Measurements from ENCODE around the gene EPS8L3. TPM values are rescaled to one million over a fixed set of nuclear protein-coding genes. Genes with fewer than 3 reads are reported as not detected.
A peak's percentile ranks its signal among the peaks of the same experiment; 100 is the strongest.

Gene EPS8L3
- total RNA-seq, 1 experiment from 2014 or later, result 0.96 TPM

DNA sequence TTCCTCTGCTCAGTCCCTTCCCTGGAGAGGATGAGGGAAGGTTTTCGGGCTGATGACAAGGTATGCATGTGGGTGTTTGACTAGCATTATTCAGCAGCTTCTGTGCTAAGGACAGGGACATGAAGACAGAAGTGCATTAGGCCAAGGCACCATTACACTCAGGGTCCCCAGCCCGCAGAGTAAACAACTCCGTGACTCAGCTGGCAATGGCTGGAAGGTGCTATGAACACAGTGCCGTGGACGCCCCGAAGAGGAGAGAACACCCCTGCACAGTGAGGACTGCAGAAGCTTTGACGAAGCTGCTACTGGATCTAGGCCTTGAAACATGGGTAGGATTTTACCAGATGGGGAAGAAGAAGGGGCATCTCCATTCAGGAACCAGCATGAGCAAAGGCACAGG is 13.7 kb upstream of the EPS8L3 start:
- H3K9me3 ChIP-seq (ENCODE audit: control insufficient read depth in 1 of 2, insufficient read depth in 1 of 2, low read depth in 1 of 2, low read length in 2 of 2), result peaks cover 0 to 5% of the 10 kb centered on the region in 2 experiments; a peak in 1 of 4 replicates
- no peak overlapping the region for H3K4me2 ChIP-seq (ENCODE audit: low read length)

More for the DNA sequence above, 13.7 kb upstream of the EPS8L3 start:
- H3K27ac ChIP-seq (ENCODE audit: low read depth, low read length), result no peak overlapping the region
- no peak overlapping the region for H3K4me3 ChIP-seq (replicated peaks in 1 of 2; ENCODE audit: low read depth in 1 of 2, low read length in 2 of 2)
- BruUV-seq (replicated peaks), result no TSS peak
- no peaks in the 10 kb centered on the region for H3K9me2 ChIP-seq (ENCODE audit: insufficient read depth)
- H3K79me2 ChIP-seq (ENCODE audit: insufficient read depth, low read length), result no peaks in the 10 kb centered on the region
- no peaks in the 10 kb centered on the region for H3K36me3 ChIP-seq (ENCODE audit: control insufficient read depth in 1 of 2, insufficient read depth in 2 of 2, low read length in 2 of 2)
- TF ChIP-seq JUND (IDR thresholded peaks at IDR 0.05), result no peak
- no peak for TF ChIP-seq EZH2phosphoT487 (IDR thresholded peaks at IDR 0.05; ENCODE audit: borderline replicate concordance)
- TF ChIP-seq YY1 (IDR thresholded peaks at IDR 0.05; ENCODE audit: extremely low read depth, insufficient replicate concordance, low read depth, low read length), result no peak
- TF ChIP-seq, protein P1, sequence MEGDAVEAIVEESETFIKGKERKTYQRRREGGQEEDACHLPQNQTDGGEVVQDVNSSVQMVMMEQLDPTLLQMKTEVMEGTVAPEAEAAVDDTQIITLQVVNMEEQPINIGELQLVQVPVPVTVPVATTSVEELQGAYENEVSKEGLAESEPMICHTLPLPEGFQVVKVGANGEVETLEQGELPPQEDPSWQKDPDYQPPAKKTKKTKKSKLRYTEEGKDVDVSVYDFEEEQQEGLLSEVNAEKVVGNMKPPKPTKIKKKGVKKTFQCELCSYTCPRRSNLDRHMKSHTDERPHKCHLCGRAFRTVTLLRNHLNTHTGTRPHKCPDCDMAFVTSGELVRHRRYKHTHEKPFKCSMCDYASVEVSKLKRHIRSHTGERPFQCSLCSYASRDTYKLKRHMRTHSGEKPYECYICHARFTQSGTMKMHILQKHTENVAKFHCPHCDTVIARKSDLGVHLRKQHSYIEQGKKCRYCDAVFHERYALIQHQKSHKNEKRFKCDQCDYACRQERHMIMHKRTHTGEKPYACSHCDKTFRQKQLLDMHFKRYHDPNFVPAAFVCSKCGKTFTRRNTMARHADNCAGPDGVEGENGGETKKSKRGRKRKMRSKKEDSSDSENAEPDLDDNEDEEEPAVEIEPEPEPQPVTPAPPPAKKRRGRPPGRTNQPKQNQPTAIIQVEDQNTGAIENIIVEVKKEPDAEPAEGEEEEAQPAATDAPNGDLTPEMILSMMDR (IDR thresholded peaks at IDR 0.05 in 2 of 3, conservative IDR thresholded peaks at IDR 0.05 in 1 of 3; ENCODE audit: borderline replicate concordance in 1 of 3, insufficient read depth in 1 of 3, low read depth in 2 of 3, low read length in 2 of 3), result no peak
- TF ChIP-seq, protein P2, sequence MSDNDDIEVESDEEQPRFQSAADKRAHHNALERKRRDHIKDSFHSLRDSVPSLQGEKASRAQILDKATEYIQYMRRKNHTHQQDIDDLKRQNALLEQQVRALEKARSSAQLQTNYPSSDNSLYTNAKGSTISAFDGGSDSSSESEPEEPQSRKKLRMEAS (IDR thresholded peaks at IDR 0.05), result no peak
- TF ChIP-seq, protein P3, sequence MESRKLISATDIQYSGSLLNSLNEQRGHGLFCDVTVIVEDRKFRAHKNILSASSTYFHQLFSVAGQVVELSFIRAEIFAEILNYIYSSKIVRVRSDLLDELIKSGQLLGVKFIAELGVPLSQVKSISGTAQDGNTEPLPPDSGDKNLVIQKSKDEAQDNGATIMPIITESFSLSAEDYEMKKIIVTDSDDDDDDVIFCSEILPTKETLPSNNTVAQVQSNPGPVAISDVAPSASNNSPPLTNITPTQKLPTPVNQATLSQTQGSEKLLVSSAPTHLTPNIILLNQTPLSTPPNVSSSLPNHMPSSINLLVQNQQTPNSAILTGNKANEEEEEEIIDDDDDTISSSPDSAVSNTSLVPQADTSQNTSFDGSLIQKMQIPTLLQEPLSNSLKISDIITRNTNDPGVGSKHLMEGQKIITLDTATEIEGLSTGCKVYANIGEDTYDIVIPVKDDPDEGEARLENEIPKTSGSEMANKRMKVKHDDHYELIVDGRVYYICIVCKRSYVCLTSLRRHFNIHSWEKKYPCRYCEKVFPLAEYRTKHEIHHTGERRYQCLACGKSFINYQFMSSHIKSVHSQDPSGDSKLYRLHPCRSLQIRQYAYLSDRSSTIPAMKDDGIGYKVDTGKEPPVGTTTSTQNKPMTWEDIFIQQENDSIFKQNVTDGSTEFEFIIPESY (IDR thresholded peaks at IDR 0.05; ENCODE audit: extremely low read depth, insufficient replicate concordance, low read length), result no peak
- no peak for TF ChIP-seq SIN3A (IDR thresholded peaks at IDR 0.05; ENCODE audit: low read depth)
- TF ChIP-seq CEBPB (IDR thresholded peaks at IDR 0.05; ENCODE audit: low read depth), result no peak
- no peak for TF ChIP-seq EZH2 (IDR thresholded peaks at IDR 0.05)
- TF ChIP-seq ZNF274 (IDR thresholded peaks at IDR 0.05; ENCODE audit: low read depth, low read length), result no peak
- TF ChIP-seq RAD21 (IDR thresholded peaks at IDR 0.05; ENCODE audit: low read depth), result no peak
- TF ChIP-seq ELF1 (IDR thresholded peaks at IDR 0.05; ENCODE audit: borderline replicate concordance, low read depth), result no peak
- no peak for TF ChIP-seq EGR1 (IDR thresholded peaks at IDR 0.05; ENCODE audit: low read depth)
- TF ChIP-seq POLR2AphosphoS5 (IDR thresholded peaks at IDR 0.05; ENCODE audit: low read depth, low read length), result no peak
- TF ChIP-seq CBX3 (IDR thresholded peaks at IDR 0.05; ENCODE audit: low read depth), result no peak
- TF ChIP-seq POLR2A (IDR thresholded peaks at IDR 0.05; ENCODE audit: borderline replicate concordance, extremely low read depth, insufficient read depth, insufficient read length), result no peak
- H3K27me3 ChIP-seq (ENCODE audit: insufficient read depth, low read length), result no peaks in the 10 kb centered on the region
- ChIA-PET CTCF (interaction anchor here (0.6 to 19.5 kb wide), 13 partner anchors 9 to 682 kb away, joined by 3 to 396 read pairs (median 4); partner anchors contain the start of gene AHCYL1), POLR2A (interaction anchor here (1.4 kb wide), 1 partner anchor 207 kb away, joined by 18 read pairs; the partner anchor contains the start of gene AHCYL1), RAD21 (ENCODE audit: low non-redundant PET in 1 of 2, low total read pairs in 2 of 2, uncharacterized antibody in 2 of 2, unreplicated experiment in 2 of 2) (interaction anchor here (0.6 to 7.9 kb wide), 7 partner anchors 11 to 207 kb away, joined by 3 to 56 read pairs (median 4); partner anchors contain the start of gene AHCYL1 (in 2 of the 2))
- H2AFZ ChIP-seq (ENCODE audit: low read depth, low read length, poor library complexity, severe bottlenecking), result peak overlapping the region; percentile 52
- H3K4me1 ChIP-seq (ENCODE audit: control insufficient read depth in 1 of 2, insufficient read depth in 2 of 2, low read length in 2 of 2), result peaks cover 2 to 16% of the 10 kb centered on the region in 2 experiments; a peak in 3 of 4 replicates
- no peak for ATAC-seq
- H3K9ac ChIP-seq (ENCODE audit: low read length), result no peak overlapping the region
- DNase-seq (ENCODE audit: low read depth, low spot score), result no peak
- intact Hi-C loops (cut with micrococcal nuclease), result loop anchor here (1.0 kb wide), 3 partner anchors 203 to 234 kb away; partner anchors contain the start of gene AHCYL1
- no peaks in the 10 kb centered on the region for H4K20me1 ChIP-seq (ENCODE audit: insufficient read depth)

Data from HCT116 (cell line).